Mesenchymal stem cell (in vitro differentiated cells and primary cell): Measurements from ENCODE around the gene ZC2HC1C. TPM values are rescaled to one million over a fixed set of nuclear protein-coding genes. Genes with fewer than 3 reads are reported as not detected.

ENCODE experiments used
- DNase-seq: peaks from one replicate; pipeline ENCODE4 v3.0.0-alpha.2; 2013
- H2AFZ ChIP-seq: one replicate; pipeline ENCODE4 v1.6.1; 2013; ENCODE audit warnings: low read depth, mild to moderate bottlenecking, control low read depth, inconsistent platforms, low read length, moderate library complexity
- H2AK5ac ChIP-seq: 2 replicates; pipeline ENCODE4 v1.6.1; 2013; ENCODE audit warnings: low read length, moderate library complexity, mild to moderate bottlenecking, inconsistent platforms; ENCODE audit not compliant: severe bottlenecking
- H2BK120ac ChIP-seq: one replicate; pipeline ENCODE4 v1.6.1; 2013; ENCODE audit warnings: low read depth, mild to moderate bottlenecking, inconsistent platforms, low read length, moderate library complexity
- H2BK12ac ChIP-seq, 2 experiments: one replicate each; pipeline ENCODE4 v1.6.1; 2013; ENCODE audit warnings: inconsistent platforms in 2 of 2, low read length in 2 of 2, mild to moderate bottlenecking in 2 of 2, moderate library complexity in 2 of 2, control low read depth in 1 of 2
- H2BK15ac ChIP-seq: one replicate; pipeline ENCODE4 v1.6.1; 2013; ENCODE audit warnings: mild to moderate bottlenecking, low read depth, inconsistent platforms; ENCODE audit not compliant: poor library complexity, severe bottlenecking
- H2BK5ac ChIP-seq: 2 replicates; pipeline ENCODE4 v1.6.1; 2013; ENCODE audit warnings: low read depth, mild to moderate bottlenecking, low read length, control low read depth, inconsistent platforms; ENCODE audit not compliant: poor library complexity, severe bottlenecking
- H3K14ac ChIP-seq, 2 experiments: one replicate each; pipeline ENCODE4 v1.6.1; 2013; ENCODE audit warnings: inconsistent platforms in 2 of 2, low read length in 2 of 2, control low read depth in 1 of 2, mild to moderate bottlenecking in 1 of 2, moderate library complexity in 1 of 2
- H3K18ac ChIP-seq, 2 experiments: one replicate each; pipeline ENCODE4 v1.6.1; 2013; ENCODE audit warnings: inconsistent platforms in 2 of 2, low read length in 2 of 2, control low read depth in 1 of 2, low read depth in 1 of 2, mild to moderate bottlenecking in 1 of 2
- H3K23ac ChIP-seq, 2 experiments: one replicate each; pipeline ENCODE4 v1.6.1; 2013; ENCODE audit warnings: inconsistent platforms in 2 of 2, low read length in 2 of 2, mild to moderate bottlenecking in 2 of 2, moderate library complexity in 2 of 2, control low read depth in 1 of 2
- H3K27ac ChIP-seq: 2 replicates; pipeline ENCODE4 v1.5.1; 2013; ENCODE audit warnings: mild to moderate bottlenecking, moderate library complexity, low read length, control low read depth, inconsistent platforms; ENCODE audit not compliant: poor library complexity, severe bottlenecking
- H3K27me3 ChIP-seq, 2 experiments: 2 replicates each; pipeline versions ENCODE4 v1.6.1 to v1.7.0; 2013; ENCODE audit warnings: low read length in 2 of 2, mild to moderate bottlenecking in 2 of 2, moderate library complexity in 2 of 2, control low read depth in 1 of 2, inconsistent platforms in 1 of 2; ENCODE audit not compliant: control insufficient read depth in 1 of 2, insufficient read depth in 1 of 2
- H3K36me3 ChIP-seq, 2 experiments: 2 replicates each; pipeline versions ENCODE4 v1.6.1 to v1.7.0; 2013; ENCODE audit warnings: low read length in 2 of 2, control low read depth in 1 of 2, inconsistent platforms in 1 of 2, low read depth in 1 of 2, mild to moderate bottlenecking in 1 of 2; ENCODE audit not compliant: insufficient read depth in 2 of 2, control insufficient read depth in 1 of 2
- H3K4ac ChIP-seq, 2 experiments: one replicate each; pipeline ENCODE4 v1.6.1; 2013; ENCODE audit warnings: inconsistent platforms in 2 of 2, low read length in 2 of 2, mild to moderate bottlenecking in 2 of 2, moderate library complexity in 2 of 2, control low read depth in 1 of 2, low read depth in 1 of 2
- H3K4me1 ChIP-seq: 2 replicates; pipeline ENCODE4 v1.6.1; 2013; ENCODE audit warnings: low read depth, low read length, control low read depth; ENCODE audit not compliant: control insufficient read depth, insufficient read depth
- H3K4me2 ChIP-seq: 2 replicates; pipeline ENCODE4 v1.6.1; 2013; ENCODE audit warnings: low read length, mild to moderate bottlenecking, inconsistent platforms; ENCODE audit not compliant: poor library complexity, severe bottlenecking
- H3K4me3 ChIP-seq, 2 experiments: 2 replicates each; pipeline versions ENCODE4 v1.5.1 to v1.7.0; 2013; ENCODE audit warnings: low read length in 2 of 2, mild to moderate bottlenecking in 2 of 2, control low read depth in 1 of 2, low read depth in 1 of 2; ENCODE audit not compliant: insufficient read depth in 1 of 2
- H3K79me1 ChIP-seq: replicated peaks from 2 replicates; pipeline ENCODE4 v1.6.1; 2013; ENCODE audit warnings: mild to moderate bottlenecking, control low read depth, low read length, inconsistent platforms; ENCODE audit not compliant: poor library complexity, severe bottlenecking
- H3K9ac ChIP-seq: 2 replicates; pipeline ENCODE4 v1.7.0; 2013; ENCODE audit warnings: mild to moderate bottlenecking, low read length, moderate library complexity
- H3K9me3 ChIP-seq: 2 replicates; pipeline ENCODE4 v1.7.0; 2013; ENCODE audit warnings: mild to moderate bottlenecking, low read length; ENCODE audit not compliant: control insufficient read depth
- H4K8ac ChIP-seq: one replicate; pipeline ENCODE4 v1.6.1; 2013; ENCODE audit warnings: inconsistent platforms, mild to moderate bottlenecking, low read length, moderate library complexity
- H4K91ac ChIP-seq: one replicate; pipeline ENCODE4 v1.6.1; 2013; ENCODE audit warnings: mild to moderate bottlenecking, low read length, inconsistent platforms
- WGBS: methylation state at CpG from one replicate; pipeline ENCODE4 v1.1.7; 2013; ENCODE audit warnings: mixed read lengths; 5-methylcytosine and 5-hydroxymethylcytosine counted together
- polyA plus RNA-seq, 2 experiments: library from polyadenylated mRNA; stranded (reverse); fragments of 200-250 nt; gene quantifications; one replicate each; pipeline ENCODE4 v1.2.3, GENCODE V29; 2013

Gene ZC2HC1C
- 0.64 TPM for polyA plus RNA-seq (2013, experiment 1 of 2)
- polyA plus RNA-seq (2013, experiment 2 of 2) = 0.34 TPM

GRCh38 chr14:75069121-75069810 lies at the start of gene ZC2HC1C:
Gene ZC2HC1C, plus strand, starts transcription at chr14:75069641. Its CDS starts 933 bp downstream, at chr14:75070574.
- Histone ChIP-seq H3K4me3 (peak within 1 kb of the TSS; percentile 71 to 78), H2BK5ac (peak within 1 kb of the TSS; percentile 71), H2AFZ (peak within 1 kb of the TSS; percentile 60), H3K9me3 (no peaks in the 10 kb centered on the region), H3K79me1 (peaks cover 7% of the 10 kb centered on the region), H2BK120ac (peak within 1 kb of the TSS; percentile 95), H3K4ac (peak within 1 kb of the TSS; percentile 65 to 81), H2BK12ac (peak within 1 kb of the TSS; percentile 7 to 65), H3K18ac (peak within 1 kb of the TSS; percentile 84 to 94), H3K9ac (peak within 1 kb of the TSS; percentile 90), H3K4me1 (peaks cover 10% of the 10 kb centered on the region), H3K4me2 (peak within 1 kb of the TSS; percentile 93), H3K27ac (peak within 1 kb of the TSS; percentile 63), H2BK15ac (peak within 1 kb of the TSS; percentile 91), H3K14ac (peak within 1 kb of the TSS in 1 of 2 experiments; percentile 77), H4K91ac (peak within 1 kb of the TSS; percentile 82), H4K8ac (peak within 1 kb of the TSS; percentile 64), H2AK5ac (no peak within 1 kb of the TSS), H3K36me3 (no peaks in the 10 kb centered on the region), H3K23ac (peak within 1 kb of the TSS in 1 of 2 experiments; percentile 14), H3K27me3 (no peaks in the 10 kb centered on the region)
- WGBS = 3% methylated on average over 57 of the region's 58 CpGs
- peak; percentile 92 for DNase-seq

- H3K36me3 ChIP-seq = peaks cover 5 to 81% of the 10 kb centered on the region in 2 experiments
- no peak overlapping the region for H3K4ac ChIP-seq
- no peak overlapping the region for H4K8ac ChIP-seq
- H2BK15ac ChIP-seq = no peak overlapping the region
- H3K4me1 ChIP-seq = no peaks in the 10 kb centered on the region
- no peak overlapping the region for H2BK12ac ChIP-seq
- no peak overlapping the region for H3K18ac ChIP-seq
- H2AFZ ChIP-seq = no peak overlapping the region
- no peak overlapping the region for H3K4me2 ChIP-seq
- no peaks in the 10 kb centered on the region for H3K27me3 ChIP-seq
- H3K14ac ChIP-seq = no peak overlapping the region
- H2BK5ac ChIP-seq = no peak overlapping the region
- H3K4me3 ChIP-seq = no peak overlapping the region
- H3K9me3 ChIP-seq = no peaks in the 10 kb centered on the region
- WGBS = 83% methylated on average over 6 of the region's 8 CpGs
- no peak overlapping the region for H4K91ac ChIP-seq
- no peak overlapping the region for H3K23ac ChIP-seq
- H3K79me1 ChIP-seq = peaks cover 2% of the 10 kb centered on the region
- no peak overlapping the region for H3K27ac ChIP-seq
- no peak overlapping the region for H2AK5ac ChIP-seq
- H3K9ac ChIP-seq = no peak overlapping the region
- no peak overlapping the region for H2BK120ac ChIP-seq
- DNase-seq = peak; percentile 32
Measured at GRCh38 chr14:75022655-75023054, 46.8 kb upstream of the ZC2HC1C start.

GRCh38 chr14:75023108-75023507 lies 46.3 kb upstream of the ZC2HC1C start:
- Histone ChIP-seq H3K9ac (no peak overlapping the region), H3K18ac (no peak overlapping the region), H3K4me3 (no peak overlapping the region), H3K27me3 (no peaks in the 10 kb centered on the region), H4K91ac (no peak overlapping the region), H3K14ac (no peak overlapping the region), H3K23ac (no peak overlapping the region), H2AK5ac (no peak overlapping the region), H2BK12ac (no peak overlapping the region), H2AFZ (no peak overlapping the region), H2BK120ac (no peak overlapping the region), H4K8ac (no peak overlapping the region), H3K9me3 (no peaks in the 10 kb centered on the region), H3K4me2 (no peak overlapping the region), H2BK5ac (no peak overlapping the region), H3K4me1 (no peaks in the 10 kb centered on the region), H3K79me1 (peaks cover 2% of the 10 kb centered on the region), H2BK15ac (no peak overlapping the region), H3K4ac (no peak overlapping the region), H3K27ac (no peak overlapping the region), H3K36me3 (peaks cover 3 to 81% of the 10 kb centered on the region in 2 experiments)
- WGBS = 67% methylated on average over 1 of the region's 1 CpG
- peak; percentile 69 for DNase-seq

GRCh38 chr14:75025082-75025481 lies 44.4 kb upstream of the ZC2HC1C start:
- H2BK12ac ChIP-seq = no peak overlapping the region
- no peaks in the 10 kb centered on the region for H3K9me3 ChIP-seq
- no peak overlapping the region for H3K4me3 ChIP-seq
- H3K23ac ChIP-seq = no peak overlapping the region
- no peaks in the 10 kb centered on the region for H3K4me1 ChIP-seq
- no peak overlapping the region for H3K9ac ChIP-seq
- H3K4me2 ChIP-seq = no peak overlapping the region
- H2AFZ ChIP-seq = no peak overlapping the region
- H2BK5ac ChIP-seq = no peak overlapping the region
- H4K91ac ChIP-seq = no peak overlapping the region
- H2AK5ac ChIP-seq = no peak overlapping the region
- H3K27ac ChIP-seq = no peak overlapping the region
- peak; percentile 49 for DNase-seq
- no peak overlapping the region for H3K4ac ChIP-seq
- no peak overlapping the region for H2BK15ac ChIP-seq
- no peaks in the 10 kb centered on the region for H3K79me1 ChIP-seq
- H3K36me3 ChIP-seq = peaks cover 8 to 80% of the 10 kb centered on the region in 2 experiments
- H3K18ac ChIP-seq = no peak overlapping the region
- H4K8ac ChIP-seq = no peak overlapping the region
- WGBS = 46% methylated on average over 4 of the region's 4 CpGs
- H3K14ac ChIP-seq = no peak overlapping the region
- H3K27me3 ChIP-seq = no peaks in the 10 kb centered on the region
- H2BK120ac ChIP-seq = no peak overlapping the region
